Mesendoderm (in vitro differentiated cells): ENCODE data around the gene WIPF3.

Source experiments
- DNase-seq: peaks from one replicate; pipeline ENCODE4 v3.0.0; 2013
- H2AK5ac ChIP-seq: 2 replicates; pipeline ENCODE4 v1.6.1; 2013; ENCODE audit warnings: low read length, inconsistent platforms
- H2BK120ac ChIP-seq: 2 replicates; pipeline ENCODE4 v1.6.1; 2013; ENCODE audit warnings: low read depth, mild to moderate bottlenecking, low read length, moderate library complexity, mixed read lengths
- H2BK15ac ChIP-seq: replicated peaks from 2 replicates; pipeline ENCODE4 v1.6.1; 2013; ENCODE audit warnings: low read depth, mild to moderate bottlenecking, moderate library complexity
- H2BK5ac ChIP-seq: 2 replicates; pipeline ENCODE4 v1.6.1; 2013; ENCODE audit warnings: low read length, inconsistent platforms
- H3K18ac ChIP-seq: 2 replicates; pipeline ENCODE4 v1.6.1; 2013; ENCODE audit warnings: mild to moderate bottlenecking, low read length, mixed read lengths
- H3K23ac ChIP-seq: one replicate; pipeline ENCODE4 v1.6.1; 2013; ENCODE audit warnings: low read length
- H3K27ac ChIP-seq: 2 replicates; pipeline ENCODE4 v1.5.1; 2013; ENCODE audit warnings: low read depth, mild to moderate bottlenecking, inconsistent platforms, low read length, moderate library complexity
- H3K27me3 ChIP-seq: 2 replicates; pipeline ENCODE4 v1.6.1; 2013; ENCODE audit warnings: low read length, control low read depth, mild to moderate bottlenecking, inconsistent platforms; ENCODE audit not compliant: insufficient read depth, poor library complexity
- H3K36me3 ChIP-seq: 2 replicates; pipeline ENCODE4 v1.6.1; 2013; ENCODE audit warnings: low read length, inconsistent platforms; ENCODE audit not compliant: control insufficient read depth, insufficient read depth
- H3K4ac ChIP-seq: one replicate; pipeline ENCODE4 v1.6.1; 2013; ENCODE audit warnings: low read depth, mild to moderate bottlenecking, low read length, moderate library complexity
- H3K4me1 ChIP-seq: 2 replicates; pipeline ENCODE4 v1.6.1; 2013; ENCODE audit warnings: low read depth, low read length, inconsistent platforms; ENCODE audit not compliant: control insufficient read depth
- H3K4me2 ChIP-seq: 2 replicates; pipeline ENCODE4 v1.6.1; 2013; ENCODE audit warnings: low read length
- H3K4me3 ChIP-seq: 2 replicates; pipeline ENCODE4 v1.5.1; 2013; ENCODE audit warnings: mild to moderate bottlenecking, low read length
- H3K56ac ChIP-seq: one replicate; pipeline ENCODE4 v1.6.1; 2013; ENCODE audit warnings: low read length
- H3K79me1 ChIP-seq: 2 replicates; pipeline ENCODE4 v1.6.1; 2013; ENCODE audit warnings: low read length, inconsistent platforms
- H3K79me2 ChIP-seq: 2 replicates; pipeline ENCODE4 v1.6.1; 2013; ENCODE audit warnings: mild to moderate bottlenecking, low read length; ENCODE audit not compliant: control insufficient read depth, insufficient read depth
- H3K9ac ChIP-seq: 2 replicates; pipeline ENCODE4 v1.6.1; 2013; ENCODE audit warnings: low read length, inconsistent platforms
- H4K5ac ChIP-seq: one replicate; pipeline ENCODE4 v1.6.1; 2013; ENCODE audit warnings: low read length
- H4K8ac ChIP-seq: one replicate; pipeline ENCODE4 v1.6.1; 2013; ENCODE audit warnings: low read depth, mild to moderate bottlenecking, control low read depth, low read length, moderate library complexity
- WGBS: extraction: QIAGEN DNeasy Blood & Tissue Kit; methylation state at CpG from one replicate; pipeline ENCODE4 v1.1.7; 2013; ENCODE audit warnings: low lambda C conversion rate, missing lambda C conversion rate; ENCODE audit not compliant: insufficient coverage; ENCODE audit errors: extremely low coverage; 5-methylcytosine and 5-hydroxymethylcytosine counted together

Gene WIPF3

GRCh38 chr7:29883462-29884398, 77.4 kb downstream of the WIPF3 start:
- DNase-seq, result peak; percentile 59
- no peaks in the 10 kb centered on the region for H3K4me1 ChIP-seq
- peak overlapping the region; percentile 8 for H3K9ac ChIP-seq
- no peaks in the 10 kb centered on the region for H3K79me2 ChIP-seq
- no CpG with 5 or more reads among the region's 46 CpGs for WGBS
- H3K27ac ChIP-seq, result no peak overlapping the region
- H3K23ac ChIP-seq, result no peak overlapping the region
- H3K4me2 ChIP-seq, result peak overlapping the region; percentile 30
- no peak overlapping the region for H4K8ac ChIP-seq
- peak overlapping the region; percentile 27 for H3K4me3 ChIP-seq
- H3K18ac ChIP-seq, result no peak overlapping the region
- H4K5ac ChIP-seq, result no peak overlapping the region
- peak overlapping the region; percentile 69 for H3K56ac ChIP-seq
- H2BK120ac ChIP-seq, result no peak overlapping the region
- no peak overlapping the region for H2BK5ac ChIP-seq
- H3K36me3 ChIP-seq, result no peaks in the 10 kb centered on the region
- H2AK5ac ChIP-seq, result no peak overlapping the region
- H3K27me3 ChIP-seq, result no peaks in the 10 kb centered on the region
- H2BK15ac ChIP-seq, result no peak overlapping the region
- H3K79me1 ChIP-seq, result no peaks in the 10 kb centered on the region
- H3K4ac ChIP-seq, result no peak overlapping the region

- Histone ChIP-seq H3K4me1 (no peaks in the 10 kb centered on the region), H3K56ac (peak overlapping the region; percentile 69), H3K27me3 (no peaks in the 10 kb centered on the region), H3K79me1 (no peaks in the 10 kb centered on the region), H2BK120ac (no peak overlapping the region), H3K23ac (no peak overlapping the region), H3K9ac (peak overlapping the region; percentile 54), H3K27ac (no peak overlapping the region), H3K4ac (no peak overlapping the region), H3K4me3 (peak overlapping the region; percentile 12), H2BK15ac (no peak overlapping the region), H3K4me2 (peak overlapping the region; percentile 25), H4K5ac (no peak overlapping the region), H4K8ac (no peak overlapping the region), H3K79me2 (no peaks in the 10 kb centered on the region), H2BK5ac (no peak overlapping the region), H2AK5ac (no peak overlapping the region), H3K18ac (no peak overlapping the region), H3K36me3 (no peaks in the 10 kb centered on the region)
- no CpG with 5 or more reads among the region's 28 CpGs for WGBS
- peak; percentile 66 for DNase-seq
Measured at GRCh38 chr7:29884399-29885272, 78.3 kb downstream of the WIPF3 start.

GRCh38 chr7:29885626-29886025, 79.3 kb downstream of the WIPF3 start:
- no peak overlapping the region for H3K18ac ChIP-seq
- no peak overlapping the region for H2BK5ac ChIP-seq
- no peak for DNase-seq
- no peaks in the 10 kb centered on the region for H3K4me1 ChIP-seq
- no peak overlapping the region for H3K9ac ChIP-seq
- H3K56ac ChIP-seq, result no peak overlapping the region
- H3K79me2 ChIP-seq, result no peaks in the 10 kb centered on the region
- WGBS, result no CpG with 5 or more reads among the region's 3 CpGs
- H3K4me3 ChIP-seq, result no peak overlapping the region
- no peak overlapping the region for H3K4ac ChIP-seq
- no peak overlapping the region for H4K8ac ChIP-seq
- H4K5ac ChIP-seq, result no peak overlapping the region
- no peak overlapping the region for H3K4me2 ChIP-seq
- no peak overlapping the region for H2AK5ac ChIP-seq
- H3K23ac ChIP-seq, result no peak overlapping the region
- no peak overlapping the region for H3K27ac ChIP-seq
- H3K27me3 ChIP-seq, result no peaks in the 10 kb centered on the region
- no peaks in the 10 kb centered on the region for H3K36me3 ChIP-seq
- no peak overlapping the region for H2BK120ac ChIP-seq
- H3K79me1 ChIP-seq, result no peaks in the 10 kb centered on the region
- no peak overlapping the region for H2BK15ac ChIP-seq

DNA sequence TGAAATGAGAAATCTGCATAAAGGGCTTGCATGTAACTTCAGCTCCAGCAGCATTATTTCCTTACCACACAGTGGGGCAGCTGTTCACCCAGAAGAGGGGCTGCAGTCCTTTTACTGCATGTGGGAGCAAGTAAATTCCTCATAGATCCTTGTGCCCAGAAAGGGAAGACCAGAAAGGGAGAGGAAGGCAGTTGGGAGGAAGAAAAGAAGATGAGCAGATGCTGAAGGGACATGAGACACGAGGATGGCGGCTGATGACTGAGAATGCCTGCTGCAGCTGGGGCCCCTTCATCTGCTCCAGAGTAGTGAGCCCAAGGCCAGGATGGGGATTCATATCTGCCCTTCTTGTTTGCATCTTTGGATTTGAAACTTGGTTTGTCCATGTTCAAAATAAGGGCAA, 80.5 kb downstream of the WIPF3 start:
- no peaks in the 10 kb centered on the region for H3K79me2 ChIP-seq
- DNase-seq, result no peak
- no peaks in the 10 kb centered on the region for H3K4me1 ChIP-seq
- no peak overlapping the region for H3K4me3 ChIP-seq
- no peak overlapping the region for H3K23ac ChIP-seq
- no peaks in the 10 kb centered on the region for H3K36me3 ChIP-seq
- no peak overlapping the region for H3K4me2 ChIP-seq
- H3K4ac ChIP-seq, result no peak overlapping the region
- no peak overlapping the region for H2AK5ac ChIP-seq
- H3K18ac ChIP-seq, result no peak overlapping the region
- H3K27ac ChIP-seq, result no peak overlapping the region
- WGBS, result no CpG with 5 or more reads among the region's 2 CpGs
- no peak overlapping the region for H4K5ac ChIP-seq
- no peak overlapping the region for H4K8ac ChIP-seq
- H3K27me3 ChIP-seq, result no peaks in the 10 kb centered on the region
- H3K56ac ChIP-seq, result no peak overlapping the region
- no peak overlapping the region for H3K9ac ChIP-seq
- H2BK120ac ChIP-seq, result no peak overlapping the region
- H3K79me1 ChIP-seq, result no peaks in the 10 kb centered on the region
- H2BK5ac ChIP-seq, result no peak overlapping the region
- H2BK15ac ChIP-seq, result no peak overlapping the region

DNA sequence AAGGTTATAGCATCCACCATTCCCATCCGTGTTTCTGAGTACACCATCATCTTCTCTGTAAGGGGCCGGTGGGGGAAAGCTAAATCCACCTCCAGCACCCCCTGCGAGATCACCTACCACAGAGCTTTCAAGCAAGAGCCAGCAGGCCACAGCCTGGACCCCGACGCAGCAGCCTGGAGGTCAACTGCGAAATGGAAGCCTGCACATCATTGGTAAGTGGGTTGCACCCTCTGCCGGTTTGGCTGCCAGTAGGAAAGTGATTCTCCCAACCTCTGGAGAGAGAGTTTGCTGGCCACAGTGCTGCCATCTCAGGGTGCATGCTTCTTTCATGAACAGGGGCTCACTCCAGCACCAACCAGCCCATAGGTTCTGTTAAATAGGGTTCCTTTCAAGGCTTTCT, 81.7 kb downstream of the WIPF3 start:
- Histone ChIP-seq H3K18ac (no peak overlapping the region), H3K23ac (no peak overlapping the region), H4K5ac (no peak overlapping the region), H3K9ac (no peak overlapping the region), H3K79me1 (no peaks in the 10 kb centered on the region), H3K4ac (no peak overlapping the region), H3K36me3 (no peaks in the 10 kb centered on the region), H3K56ac (no peak overlapping the region), H2AK5ac (no peak overlapping the region), H3K27ac (no peak overlapping the region), H3K79me2 (no peaks in the 10 kb centered on the region), H2BK120ac (no peak overlapping the region), H3K27me3 (no peaks in the 10 kb centered on the region), H2BK15ac (no peak overlapping the region), H2BK5ac (no peak overlapping the region), H3K4me3 (no peak overlapping the region), H3K4me1 (no peaks in the 10 kb centered on the region), H4K8ac (no peak overlapping the region), H3K4me2 (no peak overlapping the region)
- no CpG with 5 or more reads among the region's 7 CpGs for WGBS
- DNase-seq, result no peak
